Astrocyte (in vitro differentiated cells and primary cell): Measurements from ENCODE around the gene PPP2R2D. TPM values are rescaled to one million over a fixed set of nuclear protein-coding genes. Genes with fewer than 3 reads are reported as not detected.

Experiments used
- DNase-seq: peaks from one replicate; pipeline ENCODE4 v3.0.0-alpha.2; 2010; ENCODE audit warnings: low read depth
- FAIRE-seq: peaks from 2 replicates; lab custom pipeline; 2011; peaks lifted over from hg19 to GRCh38; lab: Jason Lieb, UNC
- H2AFZ ChIP-seq: 2 replicates; pipeline ENCODE4 v1.6.0; 2012; ENCODE audit warnings: low read depth, low read length, inconsistent platforms
- H3K27ac ChIP-seq: 2 replicates; pipeline ENCODE4 v1.5.1; 2011; ENCODE audit warnings: low read depth, low read length, inconsistent platforms
- H3K27me3 ChIP-seq: 2 replicates; pipeline ENCODE4 v1.6.0; 2011; ENCODE audit warnings: low read length, inconsistent platforms; ENCODE audit not compliant: insufficient read depth
- H3K36me3 ChIP-seq: 2 replicates; pipeline ENCODE4 v1.5.1; 2011; ENCODE audit warnings: low read length, inconsistent platforms; ENCODE audit not compliant: insufficient read depth
- H3K4me1 ChIP-seq: 2 replicates; pipeline ENCODE4 v1.5.1; 2011; ENCODE audit warnings: low read length, inconsistent platforms; ENCODE audit not compliant: insufficient read depth
- H3K4me2 ChIP-seq: 2 replicates; pipeline ENCODE4 v1.6.0; 2012; ENCODE audit warnings: low read length, inconsistent platforms
- H3K4me3 ChIP-seq: 2 replicates; pipeline ENCODE4 v1.5.1; 2011; ENCODE audit warnings: low read depth, mild to moderate bottlenecking, low read length, inconsistent platforms; ENCODE audit not compliant: insufficient read depth
- H3K79me2 ChIP-seq: 2 replicates; pipeline ENCODE4 v1.6.0; 2012; ENCODE audit warnings: mild to moderate bottlenecking, low read length, inconsistent platforms; ENCODE audit not compliant: insufficient read depth
- H3K9ac ChIP-seq: 2 replicates; pipeline ENCODE4 v1.6.0; 2012; ENCODE audit warnings: mild to moderate bottlenecking, low read length, inconsistent platforms
- H3K9me3 ChIP-seq: 2 replicates; pipeline ENCODE4 v1.5.1; 2012; ENCODE audit warnings: low read depth, mild to moderate bottlenecking, low read length, inconsistent platforms; ENCODE audit not compliant: insufficient read depth
- H4K20me1 ChIP-seq: 2 replicates; pipeline ENCODE4 v1.6.0; 2012; ENCODE audit warnings: low read length, inconsistent platforms; ENCODE audit not compliant: insufficient read depth
- H3K27ac Mint-ChIP-seq: one replicate; pipeline ENCODE4 v1.8.0; 2021; ENCODE audit warnings: mild to moderate bottlenecking, mixed read lengths; ENCODE audit not compliant: unreplicated experiment
- H3K27me3 Mint-ChIP-seq: one replicate; pipeline ENCODE4 v1.8.0; 2021; ENCODE audit warnings: low read depth, mixed read lengths; ENCODE audit not compliant: unreplicated experiment
- H3K36me3 Mint-ChIP-seq: one replicate; pipeline ENCODE4 v1.8.0; 2021; ENCODE audit warnings: low read depth, mixed read lengths; ENCODE audit not compliant: unreplicated experiment
- H3K4me1 Mint-ChIP-seq: one replicate; pipeline ENCODE4 v1.8.0; 2021; ENCODE audit warnings: low read depth, mixed read lengths; ENCODE audit not compliant: unreplicated experiment
- H3K4me3 Mint-ChIP-seq: one replicate; pipeline ENCODE4 v1.8.0; 2021; ENCODE audit warnings: mild to moderate bottlenecking, moderate library complexity, mixed read lengths; ENCODE audit not compliant: unreplicated experiment
- H3K9me3 Mint-ChIP-seq: one replicate; pipeline ENCODE4 v1.8.0; 2021; ENCODE audit warnings: mild to moderate bottlenecking, mixed read lengths; ENCODE audit not compliant: unreplicated experiment
- EZH2 ChIP-seq: IDR thresholded peaks from 2 replicates; pipeline ENCODE4 v1.6.1; 2012; ENCODE audit warnings: mild to moderate bottlenecking, low read length, inconsistent platforms; ENCODE audit not compliant: insufficient read depth
- total RNA-seq: library from RNA; stranded (reverse); gene quantifications from 2 replicates; pipeline ENCODE4 v1.2.1, GENCODE V29; 2021
- TF ChIP-seq, protein P1 (sequence below): IDR thresholded peaks from 2 replicates; pipeline ENCODE4 v1.5.1; 2011; ENCODE audit warnings: low read depth, mild to moderate bottlenecking, inconsistent platforms, low read length, moderate library complexity; ENCODE audit not compliant: insufficient read depth

Gene PPP2R2D
- total RNA-seq, 1 donor from 2014 or later: 32.5 TPM

DNA sequence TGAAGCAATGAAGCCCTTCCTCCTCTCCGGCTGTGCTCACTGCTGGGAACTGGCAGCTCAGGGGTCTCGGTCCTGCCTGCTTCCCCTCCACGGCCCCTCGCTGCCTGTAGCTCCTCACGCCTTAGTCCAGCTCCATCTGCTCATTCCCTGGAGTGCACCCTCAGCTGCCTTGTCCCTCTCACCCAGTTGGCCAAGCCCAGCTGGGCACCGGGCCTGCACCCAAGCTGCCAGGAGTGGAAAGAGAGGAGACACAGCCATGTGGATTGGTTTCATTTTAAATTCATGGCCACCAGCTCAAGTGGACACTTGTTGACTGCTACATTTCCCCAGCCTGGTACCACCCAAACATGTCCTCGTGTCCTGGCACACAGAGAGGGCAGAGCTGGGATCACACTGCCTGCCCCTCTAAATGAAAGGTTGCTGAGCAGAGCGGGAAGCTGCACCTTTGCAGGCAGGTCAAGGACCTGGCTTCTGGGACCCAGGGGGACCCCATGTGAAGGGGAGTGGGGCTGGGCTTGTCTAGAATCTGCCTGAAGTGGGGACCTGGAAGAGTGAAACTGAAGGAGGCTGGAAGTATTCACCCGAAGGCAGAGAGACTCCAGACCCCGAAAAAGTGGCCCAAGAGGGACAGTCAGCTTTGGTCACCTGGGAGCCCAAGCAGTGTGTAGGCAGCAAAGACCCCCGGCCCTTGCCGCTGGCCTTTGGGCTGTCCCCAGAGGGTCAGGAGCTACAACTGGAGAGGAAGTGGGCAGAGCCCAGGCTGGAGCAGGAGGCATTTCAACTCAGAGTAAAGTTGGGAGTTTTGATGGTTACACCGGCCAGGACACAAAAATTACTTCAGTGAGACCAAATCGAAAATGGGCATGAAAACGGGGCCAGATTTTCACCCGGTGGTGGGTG, 95.9 kb downstream of the PPP2R2D start:
- Histone ChIP-seq H3K27me3 (peaks cover 4% of the 10 kb centered on the region), H4K20me1 (no peaks in the 10 kb centered on the region), H3K27ac (no peak overlapping the region), H3K4me2 (no peak overlapping the region), H3K4me3 (no peak overlapping the region), H3K36me3 (no peaks in the 10 kb centered on the region), H2AFZ (no peak overlapping the region), H3K9me3 (no peaks in the 10 kb centered on the region), H3K9ac (no peak overlapping the region), H3K4me1 (no peaks in the 10 kb centered on the region), H3K79me2 (no peaks in the 10 kb centered on the region)
- no peak for FAIRE-seq
- no peak for DNase-seq
- TF ChIP-seq, protein P1, sequence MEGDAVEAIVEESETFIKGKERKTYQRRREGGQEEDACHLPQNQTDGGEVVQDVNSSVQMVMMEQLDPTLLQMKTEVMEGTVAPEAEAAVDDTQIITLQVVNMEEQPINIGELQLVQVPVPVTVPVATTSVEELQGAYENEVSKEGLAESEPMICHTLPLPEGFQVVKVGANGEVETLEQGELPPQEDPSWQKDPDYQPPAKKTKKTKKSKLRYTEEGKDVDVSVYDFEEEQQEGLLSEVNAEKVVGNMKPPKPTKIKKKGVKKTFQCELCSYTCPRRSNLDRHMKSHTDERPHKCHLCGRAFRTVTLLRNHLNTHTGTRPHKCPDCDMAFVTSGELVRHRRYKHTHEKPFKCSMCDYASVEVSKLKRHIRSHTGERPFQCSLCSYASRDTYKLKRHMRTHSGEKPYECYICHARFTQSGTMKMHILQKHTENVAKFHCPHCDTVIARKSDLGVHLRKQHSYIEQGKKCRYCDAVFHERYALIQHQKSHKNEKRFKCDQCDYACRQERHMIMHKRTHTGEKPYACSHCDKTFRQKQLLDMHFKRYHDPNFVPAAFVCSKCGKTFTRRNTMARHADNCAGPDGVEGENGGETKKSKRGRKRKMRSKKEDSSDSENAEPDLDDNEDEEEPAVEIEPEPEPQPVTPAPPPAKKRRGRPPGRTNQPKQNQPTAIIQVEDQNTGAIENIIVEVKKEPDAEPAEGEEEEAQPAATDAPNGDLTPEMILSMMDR: no peak
- no peak for TF ChIP-seq EZH2
- Mint-ChIP-seq H3K4me1 (peaks cover 8% of the 10 kb centered on the region), H3K27me3 (peaks cover 25% of the 10 kb centered on the region), H3K9me3 (no peaks in the 10 kb centered on the region), H3K36me3 (no peaks in the 10 kb centered on the region), H3K4me3 (no peak overlapping the region), H3K27ac (no peak overlapping the region)

DNA sequence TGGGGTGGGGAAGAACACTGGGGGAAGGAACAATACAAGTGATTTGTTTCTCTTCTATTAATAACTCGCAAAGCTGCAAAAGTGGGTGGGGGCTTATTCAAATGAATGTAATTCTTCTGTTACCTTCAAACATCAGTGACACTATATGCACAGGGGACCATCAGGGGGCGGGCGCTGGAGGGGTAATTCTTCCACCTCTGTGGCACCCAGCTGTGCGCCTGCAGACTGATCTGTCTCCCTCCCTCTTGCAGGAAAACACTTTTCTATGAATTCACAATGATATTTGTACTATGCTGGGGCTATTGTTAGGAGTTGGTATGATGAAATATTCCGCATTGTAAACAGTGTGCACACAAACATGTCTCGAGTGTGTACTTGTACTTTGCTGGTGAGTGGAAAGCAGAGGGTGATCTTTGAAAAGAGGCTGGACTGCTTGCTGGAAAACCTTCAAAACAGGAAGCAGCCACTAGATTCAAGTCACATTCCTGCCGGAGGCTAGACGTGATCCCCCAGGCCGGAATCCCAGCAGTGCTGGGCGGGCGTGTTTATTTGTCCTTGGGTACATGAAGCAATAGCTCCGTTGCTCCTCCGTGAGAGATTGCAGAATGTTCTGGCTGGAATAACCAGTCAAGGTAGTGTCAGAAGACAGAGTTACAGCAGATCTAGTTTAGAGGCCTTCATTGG, 96.7 kb downstream of the PPP2R2D start:
- FAIRE-seq (no peak), DNase-seq (no peak)
- Mint-ChIP-seq H3K27ac (peak overlapping the region; percentile 22), H3K4me3 (no peak overlapping the region), H3K27me3 (peaks cover 31% of the 10 kb centered on the region), H3K4me1 (peaks cover 8% of the 10 kb centered on the region), H3K36me3 (no peaks in the 10 kb centered on the region), H3K9me3 (no peaks in the 10 kb centered on the region)
- no peak overlapping the region for H3K9ac ChIP-seq
- H4K20me1 ChIP-seq: no peaks in the 10 kb centered on the region
- H3K27me3 ChIP-seq: peaks cover 4% of the 10 kb centered on the region
- no peaks in the 10 kb centered on the region for H3K36me3 ChIP-seq
- TF ChIP-seq EZH2: no peak
- TF ChIP-seq, protein P1: no peak
- H3K4me1 ChIP-seq: no peaks in the 10 kb centered on the region
- peak overlapping the region; percentile 49 for H3K4me2 ChIP-seq
- no peaks in the 10 kb centered on the region for H3K79me2 ChIP-seq
- no peak overlapping the region for H3K4me3 ChIP-seq
- peak overlapping the region; percentile 50 for H2AFZ ChIP-seq
- no peak overlapping the region for H3K27ac ChIP-seq
- H3K9me3 ChIP-seq: no peaks in the 10 kb centered on the region
